ENCODE measurements around the gene RCSD1. TPM values are rescaled to one million over a fixed set of nuclear protein-coding genes. Genes with fewer than 3 reads are reported as not detected.

The RCSD1 gene
- polyA plus RNA-seq, 1 donor: 7.4 TPM

DNA sequence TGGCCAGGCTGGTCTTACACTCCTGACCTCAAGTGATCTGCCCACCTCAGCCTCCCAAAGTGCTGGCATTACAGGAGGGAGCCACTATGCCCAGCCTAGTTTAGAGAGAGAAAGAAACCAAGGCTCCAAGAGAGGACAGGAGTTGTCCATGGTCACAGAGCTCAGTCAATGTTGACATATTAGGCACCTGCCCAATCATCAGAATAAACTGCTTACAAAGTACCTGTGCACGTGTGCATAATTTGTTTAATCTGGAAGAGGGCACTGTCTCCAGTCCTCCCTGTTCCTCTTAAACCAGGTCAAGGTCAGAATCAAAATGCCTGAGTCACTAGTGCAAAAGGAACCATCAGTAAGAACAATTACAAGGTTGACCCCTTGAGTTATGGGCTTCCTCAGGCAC lies 71.5 kb downstream of the RCSD1 start:
- H3K27ac ChIP-seq (ENCODE audit: low read length): no peak overlapping the region
- no CpG with 5 or more reads among the region's 1 CpG for WGBS (ENCODE audit: insufficient coverage, low lambda C conversion rate)
- peaks cover 9% of the 10 kb centered on the region for H3K27me3 ChIP-seq (ENCODE audit: control insufficient read depth, insufficient read depth, low read length)
- no peaks in the 10 kb centered on the region for H3K9me3 ChIP-seq (ENCODE audit: control insufficient read depth, low read depth, low read length)
- H3K4me3 ChIP-seq (ENCODE audit: low read length): no peak overlapping the region
- no peaks in the 10 kb centered on the region for H3K4me1 ChIP-seq (ENCODE audit: control insufficient read depth, insufficient read depth, low read length)
- no peaks in the 10 kb centered on the region for H3K36me3 ChIP-seq (ENCODE audit: control insufficient read depth, insufficient read depth, low read length)
- no peak for DNase-seq

GRCh38 chr1:167703557-167703956 lies 73.5 kb downstream of the RCSD1 start:
- Histone ChIP-seq H3K36me3 (ENCODE audit: control insufficient read depth, insufficient read depth, low read length) (no peaks in the 10 kb centered on the region), H3K27me3 (ENCODE audit: control insufficient read depth, insufficient read depth, low read length) (peaks cover 9% of the 10 kb centered on the region), H3K4me1 (ENCODE audit: control insufficient read depth, insufficient read depth, low read length) (no peaks in the 10 kb centered on the region), H3K27ac (ENCODE audit: low read length) (no peak overlapping the region), H3K9me3 (ENCODE audit: control insufficient read depth, low read depth, low read length) (no peaks in the 10 kb centered on the region), H3K4me3 (ENCODE audit: low read length) (no peak overlapping the region)
- no peak for DNase-seq
- no CpG with 5 or more reads among the region's 1 CpG for WGBS (ENCODE audit: insufficient coverage, low lambda C conversion rate)

DNA sequence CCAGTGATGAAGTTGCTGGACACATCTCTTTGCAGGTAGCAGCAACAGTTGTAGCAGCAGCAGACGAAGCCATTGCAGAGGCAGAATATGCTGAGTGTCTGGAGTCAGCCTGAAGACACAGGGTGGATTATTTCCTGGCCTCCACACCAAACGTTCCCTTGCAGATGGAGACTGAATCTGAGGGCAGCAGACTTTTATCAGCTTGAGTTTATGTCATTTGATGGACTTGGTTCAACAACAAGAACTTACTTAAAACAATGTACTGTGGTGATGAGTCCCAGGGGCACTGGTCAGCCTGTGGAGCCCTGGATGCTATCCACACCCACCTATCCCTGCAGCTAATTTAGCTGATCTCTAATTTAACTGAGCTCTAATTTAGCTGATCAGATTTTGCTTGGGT lies 74.7 kb downstream of the RCSD1 start:
- no peaks in the 10 kb centered on the region for H3K36me3 ChIP-seq (ENCODE audit: control insufficient read depth, insufficient read depth, low read length)
- no peaks in the 10 kb centered on the region for H3K9me3 ChIP-seq (ENCODE audit: control insufficient read depth, low read depth, low read length)
- DNase-seq: no peak
- no peak overlapping the region for H3K4me3 ChIP-seq (ENCODE audit: low read length)
- WGBS (ENCODE audit: insufficient coverage, low lambda C conversion rate): no CpG with 5 or more reads among the region's 2 CpGs
- H3K27me3 ChIP-seq (ENCODE audit: control insufficient read depth, insufficient read depth, low read length): peaks cover 9% of the 10 kb centered on the region
- H3K27ac ChIP-seq (ENCODE audit: low read length): no peak overlapping the region
- H3K4me1 ChIP-seq (ENCODE audit: control insufficient read depth, insufficient read depth, low read length): no peaks in the 10 kb centered on the region

DNA sequence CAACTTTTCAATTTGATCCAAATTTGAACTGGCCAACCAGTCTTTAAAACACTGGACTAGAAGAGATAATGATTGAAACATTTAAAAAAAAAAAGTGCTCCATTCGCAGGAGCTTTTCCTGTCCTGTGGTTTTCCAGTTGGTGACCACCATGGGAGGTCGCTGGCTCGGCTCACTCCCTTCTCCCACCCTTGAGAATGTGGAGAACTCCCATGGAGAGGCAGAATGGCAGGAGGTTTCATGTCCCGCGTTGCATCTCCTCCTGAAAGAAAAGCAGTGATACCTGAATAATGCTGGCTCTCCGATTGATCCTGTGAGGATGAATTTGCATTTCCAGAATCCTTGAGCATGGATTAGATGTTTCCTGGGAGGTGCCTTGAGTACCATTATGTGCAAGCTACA lies 75.2 kb downstream of the RCSD1 start:
- Histone ChIP-seq H3K9me3 (ENCODE audit: control insufficient read depth, low read depth, low read length) (no peaks in the 10 kb centered on the region), H3K27ac (ENCODE audit: low read length) (no peak overlapping the region), H3K36me3 (ENCODE audit: control insufficient read depth, insufficient read depth, low read length) (no peaks in the 10 kb centered on the region), H3K4me3 (ENCODE audit: low read length) (no peak overlapping the region), H3K4me1 (ENCODE audit: control insufficient read depth, insufficient read depth, low read length) (no peaks in the 10 kb centered on the region), H3K27me3 (ENCODE audit: control insufficient read depth, insufficient read depth, low read length) (peaks cover 9% of the 10 kb centered on the region)
- no peak for DNase-seq
- no CpG with 5 or more reads among the region's 6 CpGs for WGBS (ENCODE audit: insufficient coverage, low lambda C conversion rate)

GRCh38 chr1:167706363-167706762 lies 76.3 kb downstream of the RCSD1 start:
- no peak overlapping the region for H3K4me3 ChIP-seq (ENCODE audit: low read length)
- no peaks in the 10 kb centered on the region for H3K36me3 ChIP-seq (ENCODE audit: control insufficient read depth, insufficient read depth, low read length)
- no CpG with 5 or more reads among the region's 2 CpGs for WGBS (ENCODE audit: insufficient coverage, low lambda C conversion rate)
- DNase-seq: no peak
- peaks cover 4% of the 10 kb centered on the region for H3K4me1 ChIP-seq (ENCODE audit: control insufficient read depth, insufficient read depth, low read length)
- H3K9me3 ChIP-seq (ENCODE audit: control insufficient read depth, low read depth, low read length): no peaks in the 10 kb centered on the region
- H3K27me3 ChIP-seq (ENCODE audit: control insufficient read depth, insufficient read depth, low read length): peaks cover 7% of the 10 kb centered on the region
- no peak overlapping the region for H3K27ac ChIP-seq (ENCODE audit: low read length)

- H3K36me3 ChIP-seq (ENCODE audit: control insufficient read depth, insufficient read depth, low read length): no peaks in the 10 kb centered on the region
- peaks cover 7% of the 10 kb centered on the region for H3K27me3 ChIP-seq (ENCODE audit: control insufficient read depth, insufficient read depth, low read length)
- H3K9me3 ChIP-seq (ENCODE audit: control insufficient read depth, low read depth, low read length): no peaks in the 10 kb centered on the region
- H3K4me1 ChIP-seq (ENCODE audit: control insufficient read depth, insufficient read depth, low read length): peaks cover 7% of the 10 kb centered on the region
- H3K4me3 ChIP-seq (ENCODE audit: low read length): no peak overlapping the region
- no peak overlapping the region for H3K27ac ChIP-seq (ENCODE audit: low read length)
- WGBS (ENCODE audit: insufficient coverage, low lambda C conversion rate): 55% methylated on average over 2 of the region's 10 CpGs
- DNase-seq: no peak
Measured at GRCh38 chr1:167706931-167707877, 77.2 kb downstream of the RCSD1 start.

DNA sequence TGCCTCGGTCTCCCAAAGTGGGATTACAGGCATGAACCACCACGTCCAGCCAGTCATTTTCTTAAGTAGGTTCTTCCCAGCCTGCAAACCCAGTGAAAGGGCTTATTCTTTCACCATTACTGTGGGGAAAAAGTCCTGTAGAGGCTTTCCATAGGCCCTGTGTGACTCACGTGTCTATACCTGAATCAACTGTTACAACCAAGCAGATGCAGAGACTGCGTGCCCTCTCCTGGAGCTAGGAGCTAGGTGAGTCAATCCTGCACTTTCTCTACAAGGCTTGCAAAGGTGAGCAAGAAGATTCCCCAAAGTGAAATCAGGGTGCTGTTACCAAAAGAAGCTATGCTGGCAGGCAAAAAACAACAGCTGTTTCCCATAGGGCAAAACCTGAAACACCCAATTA lies 77.9 kb downstream of the RCSD1 start:
- Histone ChIP-seq H3K4me1 (ENCODE audit: control insufficient read depth, insufficient read depth, low read length) (peaks cover 7% of the 10 kb centered on the region), H3K4me3 (ENCODE audit: low read length) (no peak overlapping the region), H3K36me3 (ENCODE audit: control insufficient read depth, insufficient read depth, low read length) (no peaks in the 10 kb centered on the region), H3K9me3 (ENCODE audit: control insufficient read depth, low read depth, low read length) (no peaks in the 10 kb centered on the region), H3K27me3 (ENCODE audit: control insufficient read depth, insufficient read depth, low read length) (peaks cover 7% of the 10 kb centered on the region), H3K27ac (ENCODE audit: low read length) (no peak overlapping the region)
- 100% methylated on average over 1 of the region's 4 CpGs for WGBS (ENCODE audit: insufficient coverage, low lambda C conversion rate)
- no peak for DNase-seq

DNA sequence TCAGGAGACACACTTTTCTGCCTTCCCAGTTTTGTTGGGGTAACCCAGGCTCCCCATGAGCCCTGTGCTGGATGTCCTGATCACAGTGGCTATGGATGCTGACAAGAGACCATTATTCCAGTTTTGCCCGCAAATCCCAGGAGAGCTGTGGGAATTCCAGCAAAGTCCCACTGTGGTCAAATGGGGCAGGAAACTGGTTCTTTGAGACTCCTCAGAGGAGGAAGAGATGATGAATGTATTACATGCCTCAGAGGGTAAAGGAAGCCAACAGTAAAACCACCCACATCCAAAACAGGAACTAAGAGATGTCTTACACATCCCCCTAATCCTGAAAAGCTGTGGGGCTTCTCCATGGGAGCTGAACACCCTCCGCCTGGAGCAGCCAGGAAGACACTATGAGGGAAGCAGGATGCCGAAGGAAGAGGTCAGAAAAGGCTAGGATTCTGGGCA lies 78.9 kb downstream of the RCSD1 start:
- peaks cover 13% of the 10 kb centered on the region for H3K4me1 ChIP-seq (ENCODE audit: control insufficient read depth, insufficient read depth, low read length)
- peaks cover 7% of the 10 kb centered on the region for H3K27me3 ChIP-seq (ENCODE audit: control insufficient read depth, insufficient read depth, low read length)
- no peak for DNase-seq
- WGBS (ENCODE audit: insufficient coverage, low lambda C conversion rate): 80% methylated on average over 1 of the region's 3 CpGs
- H3K27ac ChIP-seq (ENCODE audit: low read length): no peak overlapping the region
- no peak overlapping the region for H3K4me3 ChIP-seq (ENCODE audit: low read length)
- no peaks in the 10 kb centered on the region for H3K9me3 ChIP-seq (ENCODE audit: control insufficient read depth, low read depth, low read length)
- no peaks in the 10 kb centered on the region for H3K36me3 ChIP-seq (ENCODE audit: control insufficient read depth, insufficient read depth, low read length)

- Histone ChIP-seq H3K4me1 (ENCODE audit: control insufficient read depth, insufficient read depth, low read length) (peaks cover 14% of the 10 kb centered on the region), H3K27me3 (ENCODE audit: control insufficient read depth, insufficient read depth, low read length) (no peaks in the 10 kb centered on the region), H3K9me3 (ENCODE audit: control insufficient read depth, low read depth, low read length) (no peaks in the 10 kb centered on the region), H3K4me3 (ENCODE audit: low read length) (no peak overlapping the region), H3K27ac (ENCODE audit: low read length) (peak overlapping the region; percentile 29), H3K36me3 (ENCODE audit: control insufficient read depth, insufficient read depth, low read length) (no peaks in the 10 kb centered on the region)
- no CpG with 5 or more reads among the region's 1 CpG for WGBS (ENCODE audit: insufficient coverage, low lambda C conversion rate)
- DNase-seq: peak in 1 of 2 donors; percentile 27
Measured at GRCh38 chr1:167710836-167711235, 80.8 kb downstream of the RCSD1 start.

DNA sequence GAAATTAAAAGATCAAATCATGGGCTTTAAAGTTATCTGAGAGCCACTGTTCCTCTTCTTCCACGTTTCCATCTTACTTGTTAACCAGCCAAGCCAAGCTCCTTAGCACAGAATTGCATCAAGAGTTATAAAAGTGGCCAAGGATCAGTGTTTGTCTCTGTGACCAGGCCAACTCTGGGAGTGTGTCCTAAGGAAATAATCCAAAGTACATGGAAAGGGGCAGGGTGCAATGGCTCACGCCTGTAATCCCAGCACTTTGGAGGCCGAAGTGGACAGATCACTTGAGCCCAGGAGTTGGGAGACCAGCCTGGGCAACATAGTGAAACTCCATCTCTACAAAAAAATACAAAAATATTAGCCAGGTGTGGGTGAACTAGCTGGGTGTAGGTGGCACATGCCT lies 81.8 kb downstream of the RCSD1 start:
- DNase-seq: peak; percentile 81 to 87
- Histone ChIP-seq H3K4me3 (ENCODE audit: low read length) (no peak overlapping the region), H3K27me3 (ENCODE audit: control insufficient read depth, insufficient read depth, low read length) (no peaks in the 10 kb centered on the region), H3K27ac (ENCODE audit: low read length) (peak overlapping the region; percentile 50), H3K4me1 (ENCODE audit: control insufficient read depth, insufficient read depth, low read length) (peaks cover 14% of the 10 kb centered on the region), H3K9me3 (ENCODE audit: control insufficient read depth, low read depth, low read length) (no peaks in the 10 kb centered on the region), H3K36me3 (ENCODE audit: control insufficient read depth, insufficient read depth, low read length) (no peaks in the 10 kb centered on the region)
- no CpG with 5 or more reads among the region's 3 CpGs for WGBS (ENCODE audit: insufficient coverage, low lambda C conversion rate)

All from large intestine (tissue), 3 donors.